ENCODE results near the gene AGBL4.

AGBL4 gene

GRCh38 chr1:48823168-48823567 lies 1200.6 kb downstream of the AGBL4 start:
- no peak for DNase-seq (ENCODE audit: low read depth)

GRCh38 chr1:48820491-48820890 lies 1203.3 kb downstream of the AGBL4 start:
- DNase-seq (ENCODE audit: low read depth) = no peak

- DNase-seq (ENCODE audit: low read depth) = no peak
Observed at GRCh38 chr1:48817505-48818114, 1206.1 kb downstream of the AGBL4 start.

- no peak for DNase-seq (ENCODE audit: low read depth)
Observed at GRCh38 chr1:48810740-48811139, 1213.0 kb downstream of the AGBL4 start.

- no peak for DNase-seq (ENCODE audit: low read depth)
Observed at GRCh38 chr1:48808496-48808895, 1215.3 kb downstream of the AGBL4 start.

GRCh38 chr1:48807554-48808260 lies 1216.0 kb downstream of the AGBL4 start:
- no peak for DNase-seq (ENCODE audit: low read depth)

GRCh38 chr1:48803474-48803873 lies 1220.3 kb downstream of the AGBL4 start:
- no peak for DNase-seq (ENCODE audit: low read depth)

- DNase-seq (ENCODE audit: low read depth) = no peak
Observed at GRCh38 chr1:48794816-48795215, 1228.9 kb downstream of the AGBL4 start.

- DNase-seq (ENCODE audit: low read depth) = no peak
Observed at GRCh38 chr1:48793863-48794262, 1229.9 kb downstream of the AGBL4 start.

- DNase-seq (ENCODE audit: low read depth) = no peak
Observed at GRCh38 chr1:48792961-48793360, 1230.8 kb downstream of the AGBL4 start.

GRCh38 chr1:48790397-48790796 lies 1233.4 kb downstream of the AGBL4 start:
- no peak for DNase-seq (ENCODE audit: low read depth)

GRCh38 chr1:48789903-48790302 lies 1233.9 kb downstream of the AGBL4 start:
- no peak for DNase-seq (ENCODE audit: low read depth)

- DNase-seq (ENCODE audit: low read depth) = no peak
Observed at GRCh38 chr1:48785869-48786268, 1237.9 kb downstream of the AGBL4 start.

- DNase-seq (ENCODE audit: low read depth) = no peak
Observed at GRCh38 chr1:48784301-48784700, 1239.5 kb downstream of the AGBL4 start.

- DNase-seq (ENCODE audit: low read depth) = no peak
Observed at GRCh38 chr1:48777219-48777895, 1246.4 kb downstream of the AGBL4 start.

- no peak for DNase-seq (ENCODE audit: low read depth)
Observed at GRCh38 chr1:48776393-48777218, 1247.1 kb downstream of the AGBL4 start, which contains the start of gene BEND5. Gene BEND5 (minus strand): TSS chr1:48776891. CDS start chr1:48776831, 60 bp downstream.

- no peak for DNase-seq (ENCODE audit: low read depth)
Observed at GRCh38 chr1:48775831-48776392, 1247.8 kb downstream of the AGBL4 start.

GRCh38 chr1:48773133-48773532 lies 1250.6 kb downstream of the AGBL4 start:
- no peak for DNase-seq (ENCODE audit: low read depth)

- DNase-seq (ENCODE audit: low read depth) = no peak
Observed at GRCh38 chr1:48772211-48772610, 1251.5 kb downstream of the AGBL4 start.

GRCh38 chr1:48771561-48771960 lies 1252.2 kb downstream of the AGBL4 start:
- DNase-seq (ENCODE audit: low read depth) = no peak

- no peak for DNase-seq (ENCODE audit: low read depth)
Observed at GRCh38 chr1:48767975-48768510, 1255.7 kb downstream of the AGBL4 start.

GRCh38 chr1:48765335-48765734 lies 1258.4 kb downstream of the AGBL4 start:
- no peak for DNase-seq (ENCODE audit: low read depth)

Data from CMK (cell line).